Measurements from ENCODE around the gene ADARB2. TPM values are rescaled to one million over a fixed set of nuclear protein-coding genes. Genes with fewer than 3 reads are reported as not detected.

The ADARB2 gene
- polyA plus RNA-seq, 1 of the 3 experiments (the other 2 are of a cell fraction) = not detected

GRCh38 chr10:1605999-1606940, 131.1 kb downstream of the ADARB2 start (continued):
- TF ChIP-seq CTCF (IDR thresholded peaks at IDR 0.05) (no peak), RXRA (IDR thresholded peaks at IDR 0.05; ENCODE audit: borderline replicate concordance, low read depth) (no peak), TEAD4 (IDR thresholded peaks at IDR 0.05; ENCODE audit: borderline replicate concordance, insufficient read depth) (no peak), GATA2 (CRISPR knock-in tag; IDR thresholded peaks at IDR 0.05) (no peak), EP300 (IDR thresholded peaks at IDR 0.05; ENCODE audit: borderline replicate concordance in 1 of 2, low read depth in 1 of 2, low read length in 1 of 2) (no peak), FOSL2 (IDR thresholded peaks at IDR 0.05; ENCODE audit: borderline replicate concordance, low read depth) (no peak), EZH2phosphoT487 (IDR thresholded peaks at IDR 0.05; ENCODE audit: borderline replicate concordance, low read depth) (no peak)

GRCh38 chr10:1605121-1605520, 132.2 kb downstream of the ADARB2 start:
- no peaks in the 10 kb centered on the region for H3K36me3 ChIP-seq (replicated peaks in 1 of 2; ENCODE audit: control insufficient read depth in 1 of 2, insufficient read depth in 2 of 2, low read length in 1 of 2)
- H3K4me1 ChIP-seq (ENCODE audit: control insufficient read depth in 1 of 2, insufficient read depth in 2 of 2, low read depth in 1 of 2, low read length in 1 of 2) = peaks cover 0 to 1% of the 10 kb centered on the region in 2 experiments; a peak in 1 of 4 replicates
- ChIA-PET CTCF (no interaction called here), POLR2A (no interaction called here)
- DNase-seq = no peak
- H2AFZ ChIP-seq (ENCODE audit: low read depth) = no peak overlapping the region
- H4K20me1 ChIP-seq (ENCODE audit: insufficient read depth) = no peaks in the 10 kb centered on the region
- no peak overlapping the region for H3K4me3 ChIP-seq (ENCODE audit: low read depth in 2 of 2, low read length in 1 of 2)
- H3K27ac ChIP-seq (ENCODE audit: low read depth in 2 of 2, low read length in 1 of 2) = no peak overlapping the region
- no peak overlapping the region for H3K9ac ChIP-seq
- no peaks in the 10 kb centered on the region for H3K79me2 ChIP-seq (ENCODE audit: insufficient read depth)
- H3K27me3 ChIP-seq (ENCODE audit: insufficient read depth) = no peaks in the 10 kb centered on the region
- H3K4me2 ChIP-seq = no peak overlapping the region
- no peaks in the 10 kb centered on the region for H3F3A ChIP-seq (replicated peaks; ENCODE audit: insufficient read depth)
- no peaks in the 10 kb centered on the region for H3K9me2 ChIP-seq
- 13% methylated on average over 4 of the region's 5 CpGs for WGBS (ENCODE audit: low lambda C conversion rate)
- H3K9me3 ChIP-seq = no peaks in the 10 kb centered on the region
- TF ChIP-seq NFIC (IDR thresholded peaks at IDR 0.05; ENCODE audit: borderline replicate concordance) (no peak), CTCF (IDR thresholded peaks at IDR 0.05) (no peak), JUND (IDR thresholded peaks at IDR 0.05) (no peak), FOXJ3 (CRISPR knock-in tag; IDR thresholded peaks at IDR 0.05) (no peak), FOSL2 (IDR thresholded peaks at IDR 0.05; ENCODE audit: borderline replicate concordance, low read depth) (no peak), MAX (IDR thresholded peaks at IDR 0.05; ENCODE audit: low read depth) (no peak), RAD21 (IDR thresholded peaks at IDR 0.05; ENCODE audit: low read length) (no peak), TAF1 (IDR thresholded peaks at IDR 0.05; ENCODE audit: borderline replicate concordance, low read depth, low read length) (no peak), CHD2 (IDR thresholded peaks at IDR 0.05; ENCODE audit: low read length, partially characterized antibody) (no peak), POLR2AphosphoS5 (IDR thresholded peaks at IDR 0.05; ENCODE audit: low read depth, low read length) (no peak), NRF1 (IDR thresholded peaks at IDR 0.05; ENCODE audit: low read depth, low read length) (no peak), RFX5 (IDR thresholded peaks at IDR 0.05; ENCODE audit: low read length) (no peak), ELF1 (IDR thresholded peaks at IDR 0.05) (no peak)
